Measurements from ENCODE around the gene BPIFB3. TPM values are rescaled to one million over a fixed set of nuclear protein-coding genes. Genes with fewer than 3 reads are reported as not detected.

Gene BPIFB3
- total RNA-seq, 2 donors from 2014 or later, result not detected

GRCh38 chr20:33023439-33024242 lies 30.1 kb upstream of the BPIFB3 start:
- Histone ChIP-seq H3K9ac (ENCODE audit: low read depth in 2 of 2, low read length in 2 of 2) (no peak overlapping the region), H3K4me3 (no peak overlapping the region), H3K27me3 (no peaks in the 10 kb centered on the region), H3K9me3 (no peaks in the 10 kb centered on the region), H3K36me3 (no peaks in the 10 kb centered on the region), H3K27ac (no peak overlapping the region), H3K4me1 (no peaks in the 10 kb centered on the region)
- TF ChIP-seq CTCF (IDR thresholded peaks at IDR 0.05), result no peak
- intact Hi-C loops (cut with DNase I), result no loop called here
- no peak for DNase-seq

- no peaks in the 10 kb centered on the region for H3K27me3 ChIP-seq
- H3K4me3 ChIP-seq, result no peak overlapping the region
- H3K36me3 ChIP-seq, result no peaks in the 10 kb centered on the region
- no peak overlapping the region for H3K27ac ChIP-seq
- intact Hi-C loops (cut with DNase I), result no loop called here
- DNase-seq, result no peak
- TF ChIP-seq CTCF (IDR thresholded peaks at IDR 0.05), result no peak
- H3K9ac ChIP-seq (ENCODE audit: low read depth in 2 of 2, low read length in 2 of 2), result no peak overlapping the region
- H3K4me1 ChIP-seq, result no peaks in the 10 kb centered on the region
- no peaks in the 10 kb centered on the region for H3K9me3 ChIP-seq
Observed at GRCh38 chr20:33024243-33024560, 29.5 kb upstream of the BPIFB3 start.

- no peak for DNase-seq
- intact Hi-C loops (cut with DNase I), result no loop called here
- Histone ChIP-seq H3K36me3 (no peaks in the 10 kb centered on the region), H3K4me1 (no peaks in the 10 kb centered on the region), H3K4me3 (no peak overlapping the region), H3K9ac (ENCODE audit: low read depth in 2 of 2, low read length in 2 of 2) (no peak overlapping the region), H3K9me3 (no peaks in the 10 kb centered on the region), H3K27me3 (no peaks in the 10 kb centered on the region), H3K27ac (no peak overlapping the region)
- no peak for TF ChIP-seq CTCF (IDR thresholded peaks at IDR 0.05)
Observed at GRCh38 chr20:33024609-33025317, 28.9 kb upstream of the BPIFB3 start.

- Histone ChIP-seq H3K9ac (ENCODE audit: low read depth in 2 of 2, low read length in 2 of 2) (no peak overlapping the region), H3K27ac (no peak overlapping the region), H3K4me1 (no peaks in the 10 kb centered on the region), H3K36me3 (no peaks in the 10 kb centered on the region), H3K9me3 (no peaks in the 10 kb centered on the region), H3K4me3 (no peak overlapping the region), H3K27me3 (no peaks in the 10 kb centered on the region)
- intact Hi-C loops (cut with DNase I), result no loop called here
- TF ChIP-seq CTCF (IDR thresholded peaks at IDR 0.05), result no peak
- DNase-seq, result no peak
Observed at GRCh38 chr20:33025318-33025876, 28.3 kb upstream of the BPIFB3 start.

- no peak overlapping the region for H3K27ac ChIP-seq
- no peak for TF ChIP-seq CTCF (IDR thresholded peaks at IDR 0.05)
- no peak for DNase-seq
- H3K9ac ChIP-seq (ENCODE audit: low read depth in 2 of 2, low read length in 2 of 2), result no peak overlapping the region
- intact Hi-C loops (cut with DNase I), result no loop called here
- H3K4me1 ChIP-seq, result no peaks in the 10 kb centered on the region
- no peaks in the 10 kb centered on the region for H3K27me3 ChIP-seq
- no peaks in the 10 kb centered on the region for H3K36me3 ChIP-seq
- H3K4me3 ChIP-seq, result no peak overlapping the region
- no peaks in the 10 kb centered on the region for H3K9me3 ChIP-seq
Observed at GRCh38 chr20:33026072-33026778, 27.5 kb upstream of the BPIFB3 start.
